Measurements from ENCODE around the gene RBMS2. TPM values are rescaled to one million over a fixed set of nuclear protein-coding genes. Genes with fewer than 3 reads are reported as not detected.

Gene RBMS2
- total and polyA plus RNA-seq, 10 of the 15 experiments (the other 5 are each of a cell fraction or from before 2014, with no cell fraction given): 0.56 to 7.1 (median 2.4) TPM

DNA sequence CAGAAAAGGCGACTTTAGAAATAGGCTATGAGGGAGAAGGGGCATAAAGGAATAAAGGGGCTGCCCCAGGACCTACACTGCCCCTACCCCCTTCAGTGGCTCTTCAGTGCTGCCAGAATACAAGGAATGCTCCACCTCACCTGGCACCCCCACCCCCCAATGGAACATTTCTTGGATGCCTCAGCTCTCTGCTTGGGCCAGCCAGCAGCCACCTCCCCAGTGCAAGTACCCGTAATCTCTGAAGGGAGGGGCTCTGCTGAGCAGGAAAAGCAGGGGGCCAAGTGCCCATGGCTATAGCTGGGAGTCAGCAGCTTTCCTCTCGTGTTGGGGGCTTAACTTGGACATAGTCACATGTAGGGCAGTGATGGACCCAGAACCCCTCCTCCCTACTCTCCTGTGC, 75.2 kb downstream of the RBMS2 start:
- no peaks in the 10 kb centered on the region for H3K9me3 ChIP-seq (replicated peaks; ENCODE audit: control insufficient read depth, insufficient read depth, low read length)
- ChIA-PET RAD21 (ENCODE audit: unreplicated experiment) (interaction anchor here (0.7 to 4.3 kb wide), 2 partner anchors 34 to 39 kb away, joined by 4 to 21 read pairs; no protein-coding TSS in a partner anchor), POLR2A (interaction anchor here (0.6 to 1.0 kb wide), 3 partner anchors 14 to 139 kb away, joined by 3 to 10 read pairs (median 6); no protein-coding TSS in a partner anchor), CTCF (interaction anchor here (0.7 to 6.5 kb wide), 5 partner anchors 27 to 482 kb away, joined by 3 to 50 read pairs (median 3); partner anchors contain the start of gene NEMP1), SMC1A (ENCODE audit: uncharacterized antibody, unreplicated experiment) (interaction anchor here (1.2 to 4.4 kb wide), 2 partner anchors 27 to 40 kb away, joined by 3 to 16 read pairs; no protein-coding TSS in a partner anchor)
- intact Hi-C loops (cut with micrococcal nuclease; ENCODE audit: unreplicated experiment): loop anchor here (10.0 kb wide), 1 partner anchor 402 kb away; no protein-coding TSS in a partner anchor
- no peaks in the 10 kb centered on the region; the same call in 1 of the 2 replicates for H4K20me1 ChIP-seq (ENCODE audit: control insufficient read depth, insufficient read depth)
- in situ Hi-C loops (cut with MboI): no loop called here
- H3K27me3 ChIP-seq (replicated peaks in 1 of 2; ENCODE audit: control insufficient read depth in 2 of 2, insufficient read depth in 2 of 2, low read length in 1 of 2): no peaks in the 10 kb centered on the region
- H3K4me3 ChIP-seq: no peak overlapping the region
- DNase-seq (ENCODE audit: low read depth, low spot score): no peak
- H3K79me2 ChIP-seq (ENCODE audit: control insufficient read depth, insufficient read depth, low read length): no peaks in the 10 kb centered on the region
- H2AFZ ChIP-seq (ENCODE audit: control insufficient read depth, low read depth, low read length): no peak overlapping the region
- no peak overlapping the region for H3K9ac ChIP-seq (ENCODE audit: control insufficient read depth, insufficient read depth, low read length)
- no TSS peak for BruUV-seq (replicated peaks)
- H3K36me3 ChIP-seq (ENCODE audit: control insufficient read depth in 2 of 2, insufficient read depth in 2 of 2, low read length in 1 of 2): peaks cover 26 to 46% of the 10 kb centered on the region in 2 experiments
- no peak overlapping the region for H3K27ac ChIP-seq (ENCODE audit: control insufficient read depth, insufficient read depth)
- H3K4me2 ChIP-seq (ENCODE audit: control insufficient read depth, insufficient read depth): no peak overlapping the region
- no peak for FAIRE-seq
- no peaks in the 10 kb centered on the region; the same call in 1 of the 2 replicates for H3K4me1 ChIP-seq (ENCODE audit: control insufficient read depth, insufficient read depth, low read length)
- 75% methylated on average over 3 of the region's 3 CpGs for WGBS (ENCODE audit: insufficient coverage, insufficient replicate concordance, low lambda C conversion rate, missing lambda C conversion rate)
- ATAC-seq: no peak
- TF ChIP-seq NFXL1 (IDR thresholded peaks at IDR 0.05; ENCODE audit: borderline replicate concordance) (no peak), MLLT1 (IDR thresholded peaks at IDR 0.05) (no peak), STAT1 (conservative IDR thresholded peaks at IDR 0.05) (no peak), HDAC2 (IDR thresholded peaks at IDR 0.05) (no peak), MTA2 (IDR thresholded peaks at IDR 0.05; ENCODE audit: low read depth) (no peak), RB1 (IDR thresholded peaks at IDR 0.05; ENCODE audit: borderline replicate concordance) (no peak), ZNF24 (IDR thresholded peaks at IDR 0.05) (no peak), ATF7 (IDR thresholded peaks at IDR 0.05; ENCODE audit: low read depth) (no peak), TARDBP (IDR thresholded peaks at IDR 0.05; ENCODE audit: borderline replicate concordance) (no peak), HCFC1 (IDR thresholded peaks at IDR 0.05; ENCODE audit: low read length) (no peak)
- TF ChIP-seq, protein P1, sequence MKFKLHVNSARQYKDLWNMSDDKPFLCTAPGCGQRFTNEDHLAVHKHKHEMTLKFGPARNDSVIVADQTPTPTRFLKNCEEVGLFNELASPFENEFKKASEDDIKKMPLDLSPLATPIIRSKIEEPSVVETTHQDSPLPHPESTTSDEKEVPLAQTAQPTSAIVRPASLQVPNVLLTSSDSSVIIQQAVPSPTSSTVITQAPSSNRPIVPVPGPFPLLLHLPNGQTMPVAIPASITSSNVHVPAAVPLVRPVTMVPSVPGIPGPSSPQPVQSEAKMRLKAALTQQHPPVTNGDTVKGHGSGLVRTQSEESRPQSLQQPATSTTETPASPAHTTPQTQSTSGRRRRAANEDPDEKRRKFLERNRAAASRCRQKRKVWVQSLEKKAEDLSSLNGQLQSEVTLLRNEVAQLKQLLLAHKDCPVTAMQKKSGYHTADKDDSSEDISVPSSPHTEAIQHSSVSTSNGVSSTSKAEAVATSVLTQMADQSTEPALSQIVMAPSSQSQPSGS (IDR thresholded peaks at IDR 0.05; ENCODE audit: low read length): no peak
